ENCODE data around the gene TBC1D7.

DNA sequence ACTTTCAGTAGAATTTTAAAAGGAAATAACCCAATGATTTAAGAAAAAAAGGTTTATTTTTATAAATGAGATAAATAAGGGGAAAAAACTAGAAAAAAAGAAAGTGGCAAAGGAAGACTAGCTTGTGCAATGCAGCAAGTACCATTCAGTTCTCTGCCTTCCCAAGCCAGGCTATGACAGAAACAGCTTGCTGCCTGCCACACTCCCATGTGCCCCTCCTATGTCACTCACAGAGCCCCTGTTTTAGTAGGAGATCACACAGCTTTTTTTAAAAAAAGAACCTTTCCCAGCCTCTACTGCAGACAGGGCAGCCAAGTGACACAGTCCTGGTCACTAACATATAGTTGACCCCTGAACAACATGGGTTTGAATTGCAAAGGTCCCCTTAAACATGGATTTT lies 13.5 kb downstream of the TBC1D7 start:
- TF ChIP-seq POLR2A (IDR thresholded peaks at IDR 0.05; ENCODE audit: low read depth, low read length), result no peak
- no peak for TF ChIP-seq POLR2AphosphoS5 (IDR thresholded peaks at IDR 0.05; ENCODE audit: low read depth, low read length)
- TF ChIP-seq TAF1 (IDR thresholded peaks at IDR 0.05; ENCODE audit: low read depth, low read length), result no peak
- TF ChIP-seq PAX5 (IDR thresholded peaks at IDR 0.05; ENCODE audit: insufficient read depth, low read length, severe bottlenecking), result no peak
- no peak for TF ChIP-seq SPI1 (IDR thresholded peaks at IDR 0.05; ENCODE audit: low read depth, low read length)
- TF ChIP-seq POU2F2 (IDR thresholded peaks at IDR 0.05; ENCODE audit: low read depth, low read length), result no peak

Measured in GM12891 (cell line).